Uterus (tissue), 2 donors: ENCODE measurements around the gene MED25.

ENCODE experiments used
- CTCF ChIP-seq, 4 experiments: fragments of 200-600 bp in 2 of 4; fragments of 450-650 bp in 2 of 4; sonication (generic) in 2 of 4; IDR thresholded peaks; one replicate each; pipeline ENCODE4 v1.5.1; 2016 to 2019; ENCODE audit warnings: antibody characterized with exemption in 4 of 4, mild to moderate bottlenecking in 2 of 4, moderate library complexity in 1 of 4
- POLR2A ChIP-seq, 2 donors: fragments of 450-650 bp; IDR thresholded peaks; one replicate each; pipeline ENCODE4 v1.6.1; 2016; ENCODE audit warnings: antibody characterized with exemption in 2 of 2, mild to moderate bottlenecking in 1 of 2, moderate library complexity in 1 of 2

- no peak for TF ChIP-seq CTCF (IDR thresholded peaks at IDR 0.05)
- TF ChIP-seq POLR2A (IDR thresholded peaks at IDR 0.05), result no peak
Observed at GRCh38 chr19:49818649-49819370, 721 bp downstream of the MED25 start.
